Neutrophil (primary cell): Measurements from ENCODE around the gene SNAI1.
A peak's percentile ranks its signal among the peaks of the same experiment; 100 is the strongest.

Experiments
- H3K27ac ChIP-seq: fragments of 200-600 bp; sonication (generic); 2 replicates; pipeline ENCODE4 v1.5.1; 2016; ENCODE audit warnings: mild to moderate bottlenecking, moderate library complexity
- H3K27me3 ChIP-seq: fragments of 200-600 bp; sonication (generic); 2 replicates; pipeline ENCODE4 v1.6.0; 2016; ENCODE audit warnings: mild to moderate bottlenecking
- H3K36me3 ChIP-seq: fragments of 200-600 bp; sonication (generic); 2 replicates; pipeline ENCODE4 v1.5.1; 2017
- H3K4me1 ChIP-seq, 2 experiments: fragments of 200-600 bp in 1 of 2; sonication (generic) in 1 of 2; 1 replicate in 1 of 2; 2 replicates in 1 of 2; pipeline versions ENCODE4 v1.5.1 to v1.6.1; 2013 to 2016; ENCODE audit warnings: low read depth in 1 of 2, low read length in 1 of 2, mild to moderate bottlenecking in 1 of 2, moderate library complexity in 1 of 2; ENCODE audit not compliant: control insufficient read depth in 1 of 2, insufficient read depth in 1 of 2
- H3K4me3 ChIP-seq, 2 experiments: fragments of 200-600 bp in 1 of 2; sonication (generic) in 1 of 2; 1 replicate in 1 of 2; 2 replicates in 1 of 2; pipeline ENCODE4 v1.5.1; 2013 to 2016; ENCODE audit warnings: low read depth in 1 of 2, low read length in 1 of 2, mild to moderate bottlenecking in 1 of 2, moderate library complexity in 1 of 2
- H3K9me3 ChIP-seq: fragments of 200-600 bp; sonication (generic); 2 replicates; pipeline ENCODE4 v1.5.1; 2016
- CTCF ChIP-seq: fragments of 200-600 bp; sonication (generic); IDR thresholded peaks from 2 replicates; pipeline ENCODE4 v1.5.1; 2016; ENCODE audit warnings: antibody characterized with exemption

SNAI1 gene

DNA sequence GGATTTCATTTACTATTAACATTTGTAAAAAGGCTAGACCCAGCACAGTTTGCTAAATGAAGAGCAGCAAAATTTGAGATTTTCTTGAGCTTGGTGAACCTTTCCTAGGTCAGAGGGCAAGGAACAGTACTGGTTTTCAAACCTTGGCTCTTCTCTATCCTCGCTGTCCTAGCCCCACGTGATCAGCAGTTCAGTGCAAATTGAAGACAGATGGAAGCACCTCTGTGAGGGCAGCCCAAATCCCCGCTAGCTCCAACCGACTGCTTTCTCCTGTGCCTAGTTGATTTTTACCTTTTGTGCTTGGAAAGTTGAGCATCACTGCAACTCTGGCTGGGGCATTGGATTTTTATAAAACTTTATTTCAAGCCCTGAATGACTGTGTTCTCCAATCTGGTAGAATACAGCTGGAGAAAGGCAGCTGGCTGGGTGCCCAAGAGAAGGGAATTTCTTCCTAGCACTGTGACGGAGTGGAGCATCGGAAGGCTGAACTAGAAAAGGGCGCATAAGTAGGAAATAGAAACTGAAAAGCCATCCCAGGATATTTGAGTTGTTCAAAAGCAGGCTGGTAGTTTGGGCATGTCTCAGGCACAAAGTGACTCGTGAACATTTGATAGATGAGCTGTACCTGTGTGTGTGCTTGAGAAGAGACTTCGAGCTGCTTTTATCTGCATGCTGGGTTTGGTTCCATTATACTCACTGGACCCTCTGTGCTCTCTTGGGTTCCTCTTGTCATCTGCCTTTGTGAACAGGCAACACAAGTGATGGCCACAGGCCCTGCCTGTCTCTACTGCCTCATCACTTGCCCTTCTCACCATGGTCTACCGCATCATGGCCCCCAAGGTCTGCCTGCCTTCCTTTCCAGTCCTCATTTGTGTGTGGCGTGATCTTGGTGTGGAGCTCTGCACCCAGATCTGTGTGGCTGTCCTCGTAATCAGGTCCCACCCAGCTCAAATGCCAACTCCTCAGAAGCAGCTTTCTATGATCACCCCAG lies 44.3 kb upstream of the SNAI1 start:
- H3K9me3 ChIP-seq, result no peaks in the 10 kb centered on the region
- no peak for TF ChIP-seq CTCF
- H3K27me3 ChIP-seq, result no peaks in the 10 kb centered on the region
- H3K4me1 ChIP-seq, result peaks cover 41% of the 10 kb centered on the region in 2 experiments
- H3K27ac ChIP-seq, result peak overlapping the region; percentile 93
- H3K4me3 ChIP-seq, result peak overlapping the region in 1 of 2 experiments; percentile 85
- peaks cover 28% of the 10 kb centered on the region for H3K36me3 ChIP-seq

- H3K27ac ChIP-seq, result no peak overlapping the region
- H3K27me3 ChIP-seq, result no peaks in the 10 kb centered on the region
- peaks cover 47% of the 10 kb centered on the region for H3K36me3 ChIP-seq
- peaks cover 24 to 27% of the 10 kb centered on the region in 2 experiments for H3K4me1 ChIP-seq
- no peak overlapping the region for H3K4me3 ChIP-seq
- no peaks in the 10 kb centered on the region for H3K9me3 ChIP-seq
- TF ChIP-seq CTCF, result no peak
These were observed 41.3 kb upstream of the SNAI1 start for GRCh38 chr20:49941456-49941855.

DNA sequence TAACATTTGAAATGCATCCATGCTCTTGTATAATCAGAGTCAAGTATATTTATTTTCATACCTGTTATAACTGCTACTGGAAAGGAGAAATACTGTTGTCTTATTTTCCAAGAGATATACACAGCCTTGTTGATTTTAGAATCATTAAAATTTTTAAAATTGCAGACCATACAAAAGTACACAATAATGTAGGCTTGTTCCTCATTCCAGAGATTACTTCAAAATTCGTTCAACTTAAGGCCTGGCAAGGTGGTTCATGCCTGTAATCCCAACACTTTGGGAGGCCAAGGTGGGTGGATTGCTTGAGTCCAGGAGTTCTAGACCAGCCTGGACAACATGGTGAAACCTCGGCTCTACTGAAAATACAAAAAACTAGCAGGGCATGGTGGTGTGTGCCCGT lies 40.5 kb upstream of the SNAI1 start:
- Histone ChIP-seq H3K27me3 (no peaks in the 10 kb centered on the region), H3K27ac (no peak overlapping the region), H3K36me3 (peaks cover 56% of the 10 kb centered on the region), H3K4me1 (peaks cover 16 to 18% of the 10 kb centered on the region in 2 experiments), H3K9me3 (no peaks in the 10 kb centered on the region), H3K4me3 (no peak overlapping the region)
- TF ChIP-seq CTCF, result no peak

DNA sequence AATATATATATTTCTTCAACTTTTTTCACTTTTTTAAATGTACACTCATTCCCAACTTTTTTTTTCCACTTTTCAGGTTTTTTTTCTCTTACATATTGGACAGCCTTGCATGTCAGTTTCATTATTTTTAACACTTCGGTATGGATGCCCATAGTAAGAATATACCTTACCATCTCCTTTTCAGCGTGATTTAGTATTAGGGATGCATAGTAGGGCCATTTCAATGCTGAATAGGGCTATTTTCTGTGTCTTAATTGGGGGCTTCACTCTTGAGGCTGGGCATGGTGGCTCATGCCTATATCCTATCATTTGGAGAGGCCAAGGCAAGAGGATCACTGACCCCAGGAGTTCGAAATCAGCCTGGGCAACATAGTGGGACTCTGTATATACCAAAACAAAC lies 39.8 kb upstream of the SNAI1 start:
- H3K27ac ChIP-seq, result no peak overlapping the region
- peaks cover 9 to 12% of the 10 kb centered on the region in 2 experiments for H3K4me1 ChIP-seq
- no peaks in the 10 kb centered on the region for H3K27me3 ChIP-seq
- H3K9me3 ChIP-seq, result no peaks in the 10 kb centered on the region
- no peak overlapping the region for H3K4me3 ChIP-seq
- peaks cover 60% of the 10 kb centered on the region for H3K36me3 ChIP-seq
- TF ChIP-seq CTCF, result no peak

DNA sequence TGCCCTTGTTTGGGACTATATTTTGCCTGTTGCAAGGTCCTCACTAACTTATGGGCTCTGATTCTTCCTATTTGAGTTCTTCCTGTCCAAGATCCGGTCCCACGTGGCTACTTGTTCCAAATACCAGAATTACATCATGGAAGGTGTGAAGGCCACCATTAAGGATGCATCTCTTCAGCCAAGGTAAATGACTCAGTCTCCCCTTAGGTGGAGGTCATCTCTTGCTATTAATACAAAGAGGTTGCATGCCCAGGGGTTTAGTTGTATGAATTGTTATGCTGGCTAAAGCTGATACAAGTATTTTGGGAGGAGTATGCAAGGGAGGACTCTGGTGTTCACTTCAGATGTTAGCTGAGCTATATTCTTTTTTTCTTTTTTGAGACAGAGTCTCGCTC lies 37.5 kb upstream of the SNAI1 start:
- H3K4me3 ChIP-seq, result no peak overlapping the region
- no peaks in the 10 kb centered on the region for H3K9me3 ChIP-seq
- TF ChIP-seq CTCF, result no peak
- H3K36me3 ChIP-seq, result peaks cover 84% of the 10 kb centered on the region
- no peaks in the 10 kb centered on the region for H3K4me1 ChIP-seq
- no peaks in the 10 kb centered on the region for H3K27me3 ChIP-seq
- no peak overlapping the region for H3K27ac ChIP-seq
